SK-N-DZ (cell line): ENCODE data around the gene GPHN.

Experiments used
- DNase-seq: peaks from one replicate; pipeline ENCODE4 v3.0.0-alpha.2; 2015; ENCODE audit warnings: low spot score

The GPHN gene

DNA sequence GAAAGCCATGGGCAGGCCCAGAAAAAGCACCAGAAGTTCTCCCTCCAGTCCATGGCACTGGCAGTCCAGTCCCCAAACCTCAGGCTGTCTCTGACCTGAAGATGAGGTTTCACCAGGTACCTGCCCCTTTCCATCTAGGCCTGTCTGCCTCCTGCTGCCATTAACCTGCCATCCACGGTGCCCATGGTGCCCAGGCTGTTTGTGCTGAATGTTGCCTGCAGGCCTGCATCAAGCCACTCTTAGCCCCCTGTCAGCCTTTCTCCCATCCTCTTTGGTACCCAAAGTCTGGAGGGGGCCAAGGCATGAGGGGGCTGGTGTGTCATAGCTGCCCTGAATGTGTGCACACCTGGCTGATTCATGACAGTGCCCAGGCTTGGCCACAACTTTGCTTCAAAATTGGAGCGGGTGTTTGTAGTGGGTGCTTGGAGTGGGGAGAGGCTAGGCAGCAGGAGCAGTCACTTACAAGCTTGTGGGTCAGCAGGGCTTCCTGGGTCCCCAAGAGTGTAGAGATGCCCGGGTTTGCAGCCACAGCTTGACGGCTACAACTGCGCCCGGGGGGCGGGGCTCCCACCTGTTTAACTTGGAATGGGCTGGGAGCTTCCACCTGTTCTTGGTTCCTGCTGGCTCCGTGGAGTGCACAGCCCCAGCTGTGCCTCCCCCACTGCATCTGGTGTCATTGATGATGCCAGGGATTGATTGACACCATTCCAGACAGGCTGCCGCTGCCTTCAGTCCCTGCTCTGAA lies 88.5 kb downstream of the GPHN start:
- no peak for DNase-seq

DNA sequence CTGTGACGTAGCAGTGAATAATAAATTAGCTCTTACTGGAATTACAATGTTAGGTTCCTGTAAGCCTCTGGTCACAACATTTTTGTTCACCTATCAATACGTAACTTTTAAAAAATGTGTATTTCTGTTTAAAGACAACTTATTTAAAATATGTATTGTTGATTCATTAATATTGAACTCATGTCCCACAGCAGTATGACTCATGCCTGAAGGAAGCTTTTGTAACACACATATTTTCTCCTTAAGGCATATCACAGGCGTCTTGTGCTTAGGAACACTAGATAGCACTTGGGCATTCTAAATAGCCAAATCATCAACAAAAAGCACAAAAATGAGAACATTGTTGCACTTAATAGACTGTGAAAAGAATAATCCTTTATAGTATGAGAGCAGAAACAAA lies 92.5 kb downstream of the GPHN start:
- DNase-seq: no peak

DNA sequence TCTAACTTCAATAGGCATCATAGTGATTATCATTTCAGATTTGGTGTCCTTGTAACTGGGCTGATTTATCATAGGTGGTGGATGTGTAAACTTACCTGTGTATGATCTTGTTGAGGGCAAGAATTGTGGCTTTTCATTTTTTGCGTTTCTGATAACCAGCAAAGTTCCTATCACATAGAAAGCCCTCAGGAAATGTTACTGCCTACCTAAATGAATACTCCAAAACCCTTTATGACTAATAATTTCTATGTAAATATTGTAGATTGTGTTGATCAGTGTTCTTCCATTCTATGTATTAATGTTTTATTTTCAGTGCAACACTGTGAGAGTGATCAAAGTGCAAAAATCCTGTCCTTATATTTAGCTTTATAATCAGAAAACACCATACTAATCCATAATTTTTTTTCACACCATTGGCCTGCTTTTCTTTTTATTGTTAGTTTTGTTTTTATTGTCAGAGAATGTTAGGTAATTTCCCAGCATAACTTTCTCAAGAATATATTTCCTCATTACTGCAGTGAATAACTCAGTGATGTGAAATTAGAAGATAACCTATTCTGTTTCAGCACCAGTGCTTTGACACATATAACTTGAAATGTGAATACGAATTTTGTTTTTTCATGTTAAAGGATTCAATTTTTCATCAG lies 94.1 kb downstream of the GPHN start:
- DNase-seq: no peak

DNA sequence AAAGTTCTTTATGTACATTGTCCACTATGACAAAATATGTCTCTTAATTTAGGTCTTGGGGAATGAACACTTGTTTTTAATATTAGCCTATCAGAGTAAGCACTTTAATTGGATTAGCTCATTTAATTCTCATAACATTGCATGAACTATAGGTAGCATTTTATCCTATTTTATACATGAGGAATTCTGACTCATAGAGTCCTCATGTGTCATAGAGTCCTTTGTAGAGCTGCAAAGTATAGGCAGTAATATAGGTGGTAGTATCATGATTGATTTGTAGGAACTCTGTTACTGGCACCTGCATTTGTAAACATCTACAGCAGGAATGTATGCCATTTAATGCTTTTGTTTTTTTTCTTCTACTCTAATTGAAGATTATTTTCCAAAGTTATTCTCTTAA lies 96.0 kb downstream of the GPHN start:
- DNase-seq: no peak

DNA sequence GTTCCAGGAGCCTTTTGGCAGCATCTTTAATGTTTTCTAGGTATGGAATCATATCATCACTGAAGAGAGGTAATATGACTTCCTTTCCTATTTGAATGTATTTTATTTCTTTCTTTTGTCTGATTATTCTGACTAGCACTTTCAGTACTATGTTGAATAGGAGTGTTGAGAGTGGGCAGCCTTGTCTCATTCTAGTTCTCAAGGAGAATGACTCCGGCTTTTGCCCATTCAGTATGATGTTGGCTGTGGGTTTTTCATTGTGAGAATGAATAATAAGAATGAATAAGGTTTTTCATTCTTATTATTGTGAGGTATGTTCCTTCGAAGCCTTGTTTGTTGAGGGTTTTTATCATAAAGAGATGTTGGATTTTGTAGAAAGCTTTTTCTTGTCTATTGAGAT lies 98.9 kb downstream of the GPHN start:
- no peak for DNase-seq

DNA sequence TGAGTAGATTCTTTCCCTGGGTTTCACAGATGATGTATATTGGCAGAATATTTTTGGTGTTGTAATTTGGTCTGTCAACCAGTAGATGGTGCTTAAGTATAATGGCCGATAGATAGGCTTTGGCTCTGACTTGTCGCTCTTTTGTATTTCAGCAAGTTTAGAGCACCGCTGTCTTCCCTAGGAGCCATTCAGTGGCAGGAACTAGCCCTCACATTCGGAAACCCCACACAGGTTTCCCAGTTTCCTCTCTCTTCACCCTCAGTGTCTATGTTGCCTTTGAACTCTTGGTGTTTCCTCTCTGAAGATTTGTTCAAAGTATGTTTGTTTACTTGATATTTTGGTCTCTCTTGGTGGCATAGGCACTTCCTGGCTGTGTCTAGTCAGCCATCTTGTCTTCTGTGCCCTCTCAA lies 102.2 kb downstream of the GPHN start:
- DNase-seq: no peak

DNA sequence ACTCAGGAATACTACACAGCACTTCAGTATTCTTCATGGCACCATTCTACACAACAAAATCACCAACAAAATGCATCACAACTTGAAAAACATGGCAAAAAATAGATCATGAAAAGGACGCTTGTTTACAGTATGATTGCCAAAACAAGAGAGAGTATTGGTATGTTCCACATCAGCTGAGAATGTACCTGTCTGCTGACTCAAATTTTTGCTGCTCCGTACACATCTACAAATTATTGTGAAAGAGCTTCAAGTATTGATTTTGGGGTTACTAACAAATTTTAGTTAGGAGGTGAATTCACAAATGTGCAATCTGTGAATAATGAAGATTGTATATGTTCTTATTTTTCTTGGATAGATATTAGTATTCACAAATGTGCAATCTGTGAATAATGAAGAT lies 105.4 kb downstream of the GPHN start:
- DNase-seq: no peak

DNA sequence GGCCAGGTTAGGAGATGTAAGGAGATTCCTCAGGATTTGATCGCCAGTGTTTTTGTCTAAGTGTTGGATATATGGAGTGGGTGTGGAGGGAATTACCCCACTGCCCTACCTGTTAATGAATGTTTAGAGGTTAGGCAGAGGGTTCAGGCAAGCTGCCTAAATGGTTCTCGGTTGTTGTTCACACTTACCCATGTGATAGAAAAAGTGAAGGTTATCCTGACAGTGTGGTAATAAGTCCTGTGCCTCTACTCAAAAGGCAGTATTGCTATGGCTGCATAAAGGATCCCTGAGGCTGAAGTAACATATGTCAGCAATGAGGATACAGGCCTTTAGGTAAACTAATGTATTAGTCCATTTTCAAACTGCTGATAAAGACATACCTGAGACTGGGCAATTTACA lies 112.0 kb downstream of the GPHN start:
- DNase-seq: no peak

DNA sequence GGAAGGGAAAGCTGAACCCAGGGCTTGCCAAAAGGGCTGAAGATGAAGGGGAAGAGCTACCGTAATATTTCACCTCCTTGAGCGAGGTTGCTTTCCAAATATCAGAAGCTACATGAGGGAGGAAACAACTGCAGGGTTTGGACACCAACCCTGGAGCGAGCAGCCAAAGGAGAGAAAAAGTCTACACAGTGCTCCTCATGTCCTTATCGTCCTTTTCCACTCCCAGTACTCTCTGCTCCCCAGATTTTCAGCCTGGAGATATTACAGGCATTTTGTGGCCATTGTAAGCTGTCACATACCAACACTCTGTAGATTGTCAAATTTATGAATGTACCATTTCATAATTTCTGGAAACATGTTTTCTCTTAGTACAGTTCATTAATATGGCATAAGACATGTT lies 115.9 kb downstream of the GPHN start:
- no peak for DNase-seq

DNA sequence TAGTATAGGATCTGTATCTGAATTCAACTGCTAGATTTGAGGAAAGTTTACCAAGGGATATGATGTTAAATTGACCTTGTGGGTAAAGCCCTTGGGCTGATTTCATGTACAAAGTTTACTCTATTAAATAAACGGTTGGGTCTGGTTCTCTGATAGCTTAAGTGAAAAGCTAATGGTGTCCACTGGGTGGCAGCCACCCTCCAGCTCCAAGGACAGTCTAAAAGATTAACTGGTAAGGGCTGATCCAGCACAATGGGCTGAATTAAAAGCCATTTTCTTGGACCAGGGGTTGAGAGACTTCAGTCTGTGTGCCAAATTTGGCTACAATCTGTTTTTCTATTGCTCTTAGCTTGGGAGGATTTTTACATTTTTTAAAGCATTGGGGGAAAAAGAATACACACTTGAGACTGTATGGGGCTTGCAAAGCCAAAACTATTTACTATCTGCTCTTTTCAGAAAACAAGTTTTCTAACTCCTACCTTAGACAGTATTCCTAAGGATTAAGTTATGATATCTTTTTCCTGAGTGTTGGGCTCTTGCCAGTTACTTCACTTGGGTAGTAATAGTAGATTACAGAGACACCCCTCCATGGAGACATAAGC lies 116.5 kb downstream of the GPHN start:
- DNase-seq: peak; percentile 46

DNA sequence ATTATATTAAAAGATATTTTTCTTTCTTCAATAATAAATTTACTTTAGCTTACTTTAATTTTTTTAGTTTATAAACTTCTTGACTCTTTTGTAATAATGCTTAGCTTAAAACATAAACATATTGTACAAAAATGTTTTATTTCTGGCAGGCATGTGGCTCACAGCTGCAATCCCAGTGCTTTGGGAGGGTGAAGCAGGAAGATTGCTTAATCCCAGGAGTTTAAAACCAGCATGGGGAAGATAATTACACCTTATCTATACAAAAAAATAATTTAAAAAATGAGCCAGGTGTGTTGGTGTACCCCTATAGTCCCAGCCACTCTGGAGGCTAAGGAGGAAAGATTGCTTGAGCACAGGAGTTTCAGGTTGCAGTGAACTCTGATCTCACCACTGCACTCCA lies 120.7 kb downstream of the GPHN start:
- no peak for DNase-seq

DNA sequence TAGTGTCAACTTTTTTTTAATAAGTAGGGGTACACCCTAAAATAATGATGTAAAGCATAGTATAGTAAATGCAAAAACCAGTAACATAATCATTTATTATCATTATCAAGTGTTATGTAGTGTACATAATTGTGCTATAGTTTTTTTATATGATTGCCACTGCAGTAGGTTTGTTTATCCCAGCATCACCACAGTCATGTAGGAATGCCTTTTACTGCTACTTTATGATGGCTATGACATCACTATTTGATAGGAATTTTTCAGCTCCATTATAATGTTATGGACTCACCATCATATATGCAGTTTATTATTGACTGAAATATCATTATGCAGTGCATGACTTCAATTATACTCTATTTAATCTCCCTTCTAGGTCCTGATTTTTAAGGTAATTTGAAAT lies 121.6 kb downstream of the GPHN start:
- DNase-seq: no peak

DNA sequence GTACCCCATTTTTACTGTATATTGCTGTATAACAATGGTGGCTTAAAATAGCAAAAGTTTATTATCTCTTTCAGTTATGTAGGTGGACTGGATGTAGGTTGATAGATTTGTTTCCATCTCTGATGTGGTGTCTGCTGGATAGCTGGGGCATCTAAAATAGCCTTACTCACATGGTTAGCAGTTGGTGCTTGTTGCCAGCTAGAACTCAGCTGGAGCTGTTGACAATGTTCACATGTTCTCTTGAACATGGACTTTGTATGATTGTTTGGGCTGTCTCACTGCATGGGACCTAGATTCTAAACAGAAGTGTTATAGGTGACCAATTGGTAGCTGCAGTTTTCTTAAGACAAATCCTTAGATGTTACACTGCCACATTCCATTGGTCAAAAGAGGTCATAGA lies 126.9 kb downstream of the GPHN start:
- DNase-seq: no peak

DNA sequence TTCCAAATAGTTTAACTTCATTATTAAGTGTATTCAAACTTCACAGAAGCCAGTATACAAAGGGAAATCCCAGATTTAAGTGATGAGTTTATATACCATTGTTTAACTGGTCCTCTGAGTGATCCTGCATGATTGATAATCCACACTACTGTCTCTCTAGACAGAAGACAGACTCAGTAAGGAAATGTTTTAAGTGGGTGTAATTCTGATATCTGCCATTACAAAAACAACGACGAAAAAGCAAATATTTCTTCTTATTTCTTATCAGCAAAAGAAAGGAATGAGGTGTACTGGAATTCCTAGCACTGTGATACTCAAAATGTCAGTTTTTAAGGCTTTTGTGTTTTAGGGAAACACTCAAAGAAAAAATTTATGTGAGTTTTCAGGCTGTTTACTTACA lies 127.5 kb downstream of the GPHN start:
- no peak for DNase-seq

DNA sequence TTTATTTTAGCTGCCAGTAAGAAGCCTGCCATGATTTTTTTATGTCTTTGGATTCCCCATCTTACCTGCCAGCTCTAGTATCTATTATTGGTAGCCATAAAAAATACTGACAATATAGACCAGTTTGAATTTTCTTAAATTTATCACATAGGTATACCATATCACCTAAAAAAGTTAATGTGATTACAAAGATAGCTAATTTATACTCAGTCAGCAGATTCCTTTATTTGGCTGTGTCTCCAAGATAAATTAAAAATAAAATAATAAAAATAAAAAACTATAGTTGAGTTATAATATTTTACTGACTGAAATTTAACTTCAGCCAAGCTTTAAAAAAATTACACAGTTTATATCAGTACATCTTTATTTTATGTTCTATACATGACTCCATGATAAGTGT lies 128.3 kb downstream of the GPHN start:
- no peak for DNase-seq

DNA sequence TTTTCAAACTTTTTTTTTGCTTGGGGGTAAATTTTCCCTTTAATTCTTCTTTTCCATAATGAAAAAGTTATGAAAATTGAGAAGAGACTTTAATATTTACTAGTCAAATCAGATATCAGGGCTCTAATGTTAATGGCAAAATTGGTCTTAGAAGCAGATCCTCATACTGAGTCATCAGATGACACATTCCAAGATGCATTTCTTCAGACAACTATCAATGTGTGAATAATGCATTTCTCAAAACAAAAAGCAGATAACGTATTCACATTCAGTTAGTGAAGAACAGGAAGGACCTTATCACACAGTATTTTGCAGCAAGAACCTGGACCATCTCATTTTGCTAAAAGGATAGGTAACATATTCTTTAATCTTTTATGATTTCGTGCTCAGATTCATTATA lies 130.7 kb downstream of the GPHN start:
- DNase-seq: no peak

DNA sequence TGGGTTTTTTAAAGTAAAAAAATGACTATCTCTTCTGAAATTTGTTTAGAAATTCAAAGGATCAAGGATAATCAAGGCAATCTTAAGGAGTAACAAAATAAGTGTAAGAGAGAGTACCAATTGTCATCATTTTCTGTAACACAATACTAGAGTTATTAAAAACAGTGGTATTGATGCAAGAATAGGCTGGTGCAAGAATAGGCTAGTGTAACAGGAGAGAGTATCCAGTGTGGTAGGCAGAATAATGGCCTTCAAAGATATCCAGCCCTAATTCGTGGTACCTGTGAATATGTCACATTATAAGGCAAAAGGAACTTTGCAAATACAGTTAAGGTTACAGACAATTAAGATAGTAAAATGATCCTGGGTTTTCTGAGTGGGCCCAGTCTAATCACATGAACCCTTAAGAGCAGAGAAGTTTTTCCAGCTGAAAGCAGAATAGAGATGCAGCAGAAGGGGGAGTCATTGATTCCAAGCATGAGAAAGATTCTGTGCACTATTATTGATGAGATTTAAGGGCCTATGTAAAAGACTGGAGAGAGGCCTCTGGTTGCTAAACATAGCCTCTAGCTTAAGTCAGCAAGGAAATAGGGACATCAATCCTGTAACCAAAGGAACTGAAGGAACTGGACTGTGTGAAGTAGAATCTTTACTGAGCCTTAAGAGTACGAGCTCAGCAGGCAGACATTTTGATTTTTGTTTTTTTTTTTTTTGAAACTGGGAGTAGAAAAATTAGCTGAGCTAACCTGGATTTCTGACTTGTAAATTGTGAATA lies 134.1 kb downstream of the GPHN start:
- no peak for DNase-seq

DNA sequence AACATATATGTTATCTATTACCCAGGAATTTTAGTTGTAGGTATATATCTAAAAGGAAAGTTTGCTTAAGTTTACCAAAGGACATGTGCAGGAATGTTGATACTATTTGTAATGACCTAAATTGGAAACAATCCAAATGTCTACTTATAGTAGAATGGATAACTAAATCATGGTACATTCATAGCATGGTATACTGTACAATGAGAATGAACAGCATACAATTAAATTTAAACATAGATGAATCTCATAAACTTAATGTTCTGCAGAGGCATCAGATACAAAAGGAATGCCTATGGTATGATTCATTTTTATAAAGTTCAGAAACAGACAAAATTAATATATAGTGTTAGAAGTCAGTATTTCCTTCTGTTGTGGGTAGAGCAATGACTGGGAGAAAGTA lies 135.4 kb downstream of the GPHN start:
- DNase-seq: no peak

DNA sequence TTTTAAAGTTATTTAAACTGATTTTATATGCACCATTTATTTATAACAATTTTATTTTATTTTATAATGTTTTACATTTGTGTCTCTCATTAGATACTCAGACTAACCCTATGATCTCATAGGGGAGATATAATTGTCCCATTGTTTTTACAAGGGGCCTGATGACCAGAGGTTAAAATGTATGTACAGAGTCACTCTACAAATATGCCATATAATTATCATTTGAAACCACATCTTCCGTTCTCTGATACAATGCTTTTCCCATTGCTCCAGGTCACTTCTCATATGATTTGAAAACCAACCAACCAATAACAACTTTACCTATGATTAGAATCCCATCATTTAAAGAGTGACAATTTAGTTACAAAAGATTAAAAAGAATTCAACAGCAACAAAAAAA lies 137.8 kb downstream of the GPHN start:
- DNase-seq: no peak

DNA sequence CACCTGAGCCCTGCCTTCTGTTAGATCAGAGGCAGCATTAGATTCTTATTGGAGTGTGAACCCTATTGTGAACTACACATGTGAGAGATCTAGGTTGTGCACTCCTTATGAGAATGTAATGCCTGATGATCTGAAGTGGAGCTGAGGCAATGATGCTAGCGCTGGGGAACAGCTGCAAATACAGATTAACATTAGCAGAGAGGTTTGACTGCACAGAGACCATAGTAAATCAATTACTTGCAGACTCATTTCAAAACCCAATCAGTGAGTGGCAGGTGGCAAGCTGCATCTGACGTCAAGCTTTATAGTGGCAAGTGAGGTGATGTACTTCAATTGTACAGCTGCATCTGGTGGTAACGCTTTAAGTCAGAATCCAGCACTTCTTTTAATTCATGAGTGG lies 141.6 kb downstream of the GPHN start:
- peak; percentile 57 for DNase-seq

DNA sequence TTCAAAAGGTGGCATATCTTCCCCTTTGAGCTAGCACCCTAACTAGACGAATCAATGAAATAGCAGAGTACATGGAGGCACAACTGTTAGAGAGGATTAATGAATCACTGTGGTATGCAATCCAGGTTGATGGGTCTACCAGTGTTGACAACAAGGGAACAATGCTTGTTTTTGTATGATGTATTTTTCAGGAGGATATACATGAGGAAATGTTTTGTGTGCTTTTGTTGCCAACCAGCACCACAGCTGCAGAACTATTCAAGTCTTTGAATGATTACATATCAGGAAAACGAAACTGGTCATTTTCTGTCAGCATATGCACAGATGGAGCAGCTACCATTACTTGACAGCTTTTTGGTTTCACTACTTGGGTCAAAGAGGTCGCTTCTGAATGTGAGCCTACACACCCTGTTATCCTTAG lies 142.6 kb downstream of the GPHN start:
- DNase-seq: no peak

DNA sequence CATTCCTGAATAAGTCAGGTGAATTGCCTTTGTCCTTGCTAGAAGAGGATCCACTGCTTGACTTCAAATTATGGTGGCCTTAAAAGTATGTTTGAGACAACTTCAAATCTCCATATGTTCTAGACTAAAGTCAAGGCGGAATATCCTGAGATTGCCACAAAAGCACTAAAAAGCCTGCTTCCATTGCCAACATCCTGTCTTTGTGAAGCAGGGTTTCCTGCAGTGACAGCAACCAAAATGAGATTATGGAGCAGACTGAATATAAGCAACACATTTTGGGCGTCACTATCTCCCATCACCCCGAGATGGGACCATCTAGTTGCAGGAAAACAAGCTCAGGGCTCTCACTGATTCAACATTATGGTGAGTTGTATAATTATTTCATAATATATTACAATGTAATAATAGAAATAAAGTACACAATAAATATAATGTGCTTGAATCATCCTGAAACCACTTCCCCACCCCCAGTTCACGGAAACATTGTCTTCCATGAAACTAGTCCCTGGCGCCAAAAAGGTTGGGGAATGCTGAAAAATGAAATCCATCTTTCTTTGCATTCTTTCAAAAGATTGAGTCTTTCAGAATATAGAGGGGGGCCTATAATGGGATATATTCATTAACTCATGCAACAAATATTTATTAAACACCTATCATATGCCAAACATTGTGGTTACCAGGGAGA lies 143.7 kb downstream of the GPHN start:
- no peak for DNase-seq
